22Rv1 (cell line): ENCODE measurements around the gene PLAGL1.
"Not testable (repeated sequence)": the region's sequence is repeated elsewhere in the genome, so short reads cannot be mapped to it uniquely, and the experiment has no call there.

ENCODE experiments used
- H3K27ac ChIP-seq: fragments of 450-650 bp; 2 replicates; pipeline ENCODE4 v1.5.1; 2017
- CTCF ChIP-seq: fragments of 450-650 bp; IDR thresholded peaks from 2 replicates; pipeline ENCODE4 v1.5.1; 2017; ENCODE audit warnings: mild to moderate bottlenecking
- ZFX ChIP-seq: fragments of 450-650 bp; IDR thresholded peaks from 2 replicates; pipeline ENCODE4 v1.6.1; 2017; ENCODE audit warnings: antibody characterized with exemption, borderline replicate concordance

Gene PLAGL1

GRCh38 chr6:144023216-144023615 lies 15.2 kb upstream of the PLAGL1 start:
- TF ChIP-seq ZFX (no peak), CTCF (no peak)
- H3K27ac ChIP-seq = no peak overlapping the region

- TF ChIP-seq ZFX = no peak
- TF ChIP-seq CTCF = no peak
- no peak overlapping the region for H3K27ac ChIP-seq
Observed at GRCh38 chr6:144019929-144020328, 11.9 kb upstream of the PLAGL1 start.

DNA sequence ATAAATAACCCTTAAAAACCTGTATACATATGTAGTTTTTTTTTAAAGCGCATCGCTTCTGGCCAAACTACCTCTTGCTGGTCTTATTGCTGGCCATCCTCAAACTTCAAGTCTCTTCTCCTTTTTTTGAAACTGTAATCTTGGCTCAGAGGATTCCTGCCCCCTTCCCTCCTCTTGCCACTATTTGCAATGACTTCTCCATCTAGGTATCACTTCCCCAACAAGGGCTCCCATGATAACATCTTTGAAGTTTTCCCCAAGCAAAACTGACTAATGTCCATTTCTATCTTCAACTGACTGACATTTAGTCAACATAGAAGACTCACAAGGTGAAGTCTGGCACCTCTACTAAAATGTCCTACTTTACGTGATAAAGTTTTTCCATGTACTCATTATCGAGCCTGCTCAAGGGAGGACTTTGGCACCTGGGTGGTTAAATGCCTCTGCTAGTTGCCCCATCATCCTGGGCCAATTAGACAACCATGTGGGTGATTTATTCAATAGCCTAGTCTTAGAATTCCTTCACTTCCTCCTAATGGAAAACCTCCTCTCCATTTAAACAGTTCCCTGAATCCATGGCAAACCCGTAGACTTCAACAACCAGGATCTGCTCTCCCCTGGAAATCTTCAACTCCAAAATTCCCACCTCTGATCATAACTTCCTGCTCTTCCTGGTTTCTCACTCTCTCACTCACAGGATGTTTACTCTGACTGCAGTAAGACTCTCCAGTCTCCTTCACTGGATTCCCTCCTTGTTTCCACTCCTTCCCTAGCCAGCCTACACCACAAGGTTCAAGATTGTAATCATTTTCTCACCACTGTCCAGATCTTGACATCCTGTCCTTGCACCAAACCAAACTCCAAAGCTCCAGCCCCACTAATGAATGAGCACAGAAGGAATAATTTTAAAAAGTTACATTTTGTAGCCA lies 9.4 kb upstream of the PLAGL1 start:
- no peak for TF ChIP-seq CTCF
- no peak for TF ChIP-seq ZFX

DNA sequence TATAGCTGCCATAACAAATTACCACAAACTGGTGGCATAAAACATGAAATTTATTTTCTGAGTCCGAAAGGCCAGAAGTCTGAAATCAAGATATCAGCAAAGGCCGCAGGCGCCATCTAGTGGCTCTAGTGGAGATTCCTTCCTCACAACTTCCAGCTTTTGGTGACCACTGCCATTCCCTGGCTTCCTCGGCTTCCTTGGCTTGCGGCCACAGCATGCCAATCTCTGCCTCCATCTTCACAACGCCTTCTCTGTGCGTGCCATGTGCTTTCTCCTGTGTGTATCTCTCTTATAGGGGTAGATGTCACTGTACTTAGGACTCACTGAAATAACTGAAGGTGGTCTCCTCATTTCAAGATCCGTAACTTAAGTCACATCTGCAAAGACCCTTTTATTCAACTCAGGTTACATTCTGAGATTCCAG lies 5.4 kb upstream of the PLAGL1 start:
- TF ChIP-seq CTCF (peak; percentile 95), ZFX (no peak)
- H3K27ac ChIP-seq = no peak overlapping the region

More for the DNA sequence above, 9.4 kb upstream of the PLAGL1 start:
- no peak overlapping the region for H3K27ac ChIP-seq

- TF ChIP-seq CTCF (no peak), ZFX (no peak)
- no peak overlapping the region for H3K27ac ChIP-seq
Observed at GRCh38 chr6:144012534-144012933, 4.5 kb upstream of the PLAGL1 start.

- H3K27ac ChIP-seq = not testable (repeated sequence)
Observed at GRCh38 chr6:144009628-144010027, 1.6 kb upstream of the PLAGL1 start.

DNA sequence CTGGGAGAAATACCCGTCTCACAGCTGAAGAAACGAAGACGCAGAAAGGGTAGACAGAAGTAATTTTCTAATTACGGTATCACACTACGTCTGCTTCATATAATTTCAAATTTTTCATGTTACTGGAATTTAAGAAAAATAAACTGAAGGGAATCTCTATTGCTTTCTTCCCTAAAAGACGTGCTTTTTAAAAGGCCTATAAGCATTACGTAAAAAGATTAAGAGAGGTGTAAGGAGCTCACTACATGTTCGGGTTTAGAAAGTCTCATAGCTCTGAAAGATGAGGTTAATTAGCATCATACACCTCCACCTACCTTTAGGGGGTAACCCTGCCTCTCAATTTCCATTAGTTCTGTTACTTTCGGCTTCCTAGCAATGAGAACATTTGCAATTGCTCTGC lies 787 bp upstream of the PLAGL1 start:
- H3K27ac ChIP-seq = 0 out of 2 replicates have a peak overlapping the region, but pooled peaks have one; percentile 35
- no peak for TF ChIP-seq ZFX
- TF ChIP-seq CTCF = no peak
